Ishikawa (cell line): ENCODE data around the gene PCDHAC1.

Experiments used
- CEBPB ChIP-seq: IDR thresholded peaks from 2 replicates; pipeline ENCODE4 v1.6.1; 2012
- CREB1 ChIP-seq: IDR thresholded peaks from 2 replicates; pipeline ENCODE4 v1.6.1; 2012; ENCODE audit warnings: low read depth
- EP300 ChIP-seq: IDR thresholded peaks from 2 replicates; pipeline ENCODE4 v1.6.1; 2012; ENCODE audit warnings: borderline replicate concordance
- FOXM1 ChIP-seq: IDR thresholded peaks from 2 replicates; pipeline ENCODE4 v1.6.1; 2012; ENCODE audit warnings: low read depth, borderline replicate concordance
- NFIC ChIP-seq: IDR thresholded peaks from 2 replicates; pipeline ENCODE4 v1.6.1; 2012
- RAD21 ChIP-seq: IDR thresholded peaks from 2 replicates; pipeline ENCODE4 v1.6.1; 2012; ENCODE audit warnings: low read depth
- TAF1 ChIP-seq: IDR thresholded peaks from 2 replicates; pipeline ENCODE4 v1.6.1; 2012; ENCODE audit warnings: low read depth, mild to moderate bottlenecking
- TCF12 ChIP-seq: IDR thresholded peaks from 2 replicates; pipeline ENCODE4 v1.6.1; 2012; ENCODE audit warnings: low read depth
- YY1 ChIP-seq: IDR thresholded peaks from 2 replicates; pipeline ENCODE4 v1.6.1; 2012; ENCODE audit warnings: low read depth
- TF ChIP-seq, protein P1 (sequence below): IDR thresholded peaks from 2 replicates; pipeline ENCODE4 v1.6.1; 2012; ENCODE audit warnings: low read depth, mild to moderate bottlenecking
- TF ChIP-seq, protein P2 (sequence below): IDR thresholded peaks from 2 replicates; pipeline ENCODE4 v1.6.1; 2012

- no peak for TF ChIP-seq TAF1
- TF ChIP-seq CEBPB, result no peak
- TF ChIP-seq, protein P1, sequence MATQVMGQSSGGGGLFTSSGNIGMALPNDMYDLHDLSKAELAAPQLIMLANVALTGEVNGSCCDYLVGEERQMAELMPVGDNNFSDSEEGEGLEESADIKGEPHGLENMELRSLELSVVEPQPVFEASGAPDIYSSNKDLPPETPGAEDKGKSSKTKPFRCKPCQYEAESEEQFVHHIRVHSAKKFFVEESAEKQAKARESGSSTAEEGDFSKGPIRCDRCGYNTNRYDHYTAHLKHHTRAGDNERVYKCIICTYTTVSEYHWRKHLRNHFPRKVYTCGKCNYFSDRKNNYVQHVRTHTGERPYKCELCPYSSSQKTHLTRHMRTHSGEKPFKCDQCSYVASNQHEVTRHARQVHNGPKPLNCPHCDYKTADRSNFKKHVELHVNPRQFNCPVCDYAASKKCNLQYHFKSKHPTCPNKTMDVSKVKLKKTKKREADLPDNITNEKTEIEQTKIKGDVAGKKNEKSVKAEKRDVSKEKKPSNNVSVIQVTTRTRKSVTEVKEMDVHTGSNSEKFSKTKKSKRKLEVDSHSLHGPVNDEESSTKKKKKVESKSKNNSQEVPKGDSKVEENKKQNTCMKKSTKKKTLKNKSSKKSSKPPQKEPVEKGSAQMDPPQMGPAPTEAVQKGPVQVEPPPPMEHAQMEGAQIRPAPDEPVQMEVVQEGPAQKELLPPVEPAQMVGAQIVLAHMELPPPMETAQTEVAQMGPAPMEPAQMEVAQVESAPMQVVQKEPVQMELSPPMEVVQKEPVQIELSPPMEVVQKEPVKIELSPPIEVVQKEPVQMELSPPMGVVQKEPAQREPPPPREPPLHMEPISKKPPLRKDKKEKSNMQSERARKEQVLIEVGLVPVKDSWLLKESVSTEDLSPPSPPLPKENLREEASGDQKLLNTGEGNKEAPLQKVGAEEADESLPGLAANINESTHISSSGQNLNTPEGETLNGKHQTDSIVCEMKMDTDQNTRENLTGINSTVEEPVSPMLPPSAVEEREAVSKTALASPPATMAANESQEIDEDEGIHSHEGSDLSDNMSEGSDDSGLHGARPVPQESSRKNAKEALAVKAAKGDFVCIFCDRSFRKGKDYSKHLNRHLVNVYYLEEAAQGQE, result no peak
- TF ChIP-seq TCF12, result no peak
- no peak for TF ChIP-seq NFIC
- TF ChIP-seq, protein P2, sequence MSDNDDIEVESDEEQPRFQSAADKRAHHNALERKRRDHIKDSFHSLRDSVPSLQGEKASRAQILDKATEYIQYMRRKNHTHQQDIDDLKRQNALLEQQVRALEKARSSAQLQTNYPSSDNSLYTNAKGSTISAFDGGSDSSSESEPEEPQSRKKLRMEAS, result no peak
- no peak for TF ChIP-seq FOXM1
- TF ChIP-seq EP300, result no peak
- TF ChIP-seq YY1, result no peak
- no peak for TF ChIP-seq CREB1
- TF ChIP-seq RAD21, result no peak
These were observed 39.8 kb downstream of the PCDHAC1 start for GRCh38 chr5:140965905-140966292.
